ENCODE measurements around the gene SLC38A10.

Gene SLC38A10

GRCh38 chr17:81273698-81274470 is 21.2 kb downstream of the SLC38A10 start:
- no peak for FAIRE-seq

- FAIRE-seq: no peak
These were observed 22.5 kb downstream of the SLC38A10 start for GRCh38 chr17:81272616-81273015.

- FAIRE-seq: no peak
These were observed 23.9 kb downstream of the SLC38A10 start for GRCh38 chr17:81271226-81271625.

- no peak for FAIRE-seq
These were observed 24.8 kb downstream of the SLC38A10 start for GRCh38 chr17:81270279-81270678.

- FAIRE-seq: no peak
These were observed 27.6 kb downstream of the SLC38A10 start for GRCh38 chr17:81267390-81268067.

- no peak for FAIRE-seq
These were observed 29.5 kb downstream of the SLC38A10 start for GRCh38 chr17:81265576-81265975.

GRCh38 chr17:81264640-81265039 is 30.5 kb downstream of the SLC38A10 start:
- FAIRE-seq: no peak

- FAIRE-seq: no peak
These were observed 31.5 kb downstream of the SLC38A10 start for GRCh38 chr17:81263371-81264181.

- FAIRE-seq: no peak
These were observed 33.3 kb downstream of the SLC38A10 start for GRCh38 chr17:81261582-81262336.

- no peak for FAIRE-seq
These were observed 34.0 kb downstream of the SLC38A10 start for GRCh38 chr17:81261096-81261495.

GRCh38 chr17:81260641-81261040 is 34.5 kb downstream of the SLC38A10 start:
- FAIRE-seq: no peak

- FAIRE-seq: no peak
These were observed 34.9 kb downstream of the SLC38A10 start for GRCh38 chr17:81260171-81260570.

- FAIRE-seq: no peak
These were observed 36.0 kb downstream of the SLC38A10 start for GRCh38 chr17:81259058-81259605.

GRCh38 chr17:81258292-81258691 is 36.8 kb downstream of the SLC38A10 start:
- FAIRE-seq: no peak

- FAIRE-seq: no peak
These were observed 37.6 kb downstream of the SLC38A10 start for GRCh38 chr17:81257533-81257932.

- FAIRE-seq: no peak
These were observed 38.5 kb downstream of the SLC38A10 start for GRCh38 chr17:81256616-81257015.

- FAIRE-seq: no peak
These were observed 40.0 kb downstream of the SLC38A10 start for GRCh38 chr17:81254955-81255717.

- no peak for FAIRE-seq
These were observed 41.6 kb downstream of the SLC38A10 start for GRCh38 chr17:81253358-81254131.

- FAIRE-seq: no peak
These were observed 42.1 kb downstream of the SLC38A10 start for GRCh38 chr17:81252987-81253329.

- FAIRE-seq: no peak
These were observed 42.7 kb downstream of the SLC38A10 start for GRCh38 chr17:81252326-81252986.
